ENCODE results near the gene TNFAIP6.

DNA sequence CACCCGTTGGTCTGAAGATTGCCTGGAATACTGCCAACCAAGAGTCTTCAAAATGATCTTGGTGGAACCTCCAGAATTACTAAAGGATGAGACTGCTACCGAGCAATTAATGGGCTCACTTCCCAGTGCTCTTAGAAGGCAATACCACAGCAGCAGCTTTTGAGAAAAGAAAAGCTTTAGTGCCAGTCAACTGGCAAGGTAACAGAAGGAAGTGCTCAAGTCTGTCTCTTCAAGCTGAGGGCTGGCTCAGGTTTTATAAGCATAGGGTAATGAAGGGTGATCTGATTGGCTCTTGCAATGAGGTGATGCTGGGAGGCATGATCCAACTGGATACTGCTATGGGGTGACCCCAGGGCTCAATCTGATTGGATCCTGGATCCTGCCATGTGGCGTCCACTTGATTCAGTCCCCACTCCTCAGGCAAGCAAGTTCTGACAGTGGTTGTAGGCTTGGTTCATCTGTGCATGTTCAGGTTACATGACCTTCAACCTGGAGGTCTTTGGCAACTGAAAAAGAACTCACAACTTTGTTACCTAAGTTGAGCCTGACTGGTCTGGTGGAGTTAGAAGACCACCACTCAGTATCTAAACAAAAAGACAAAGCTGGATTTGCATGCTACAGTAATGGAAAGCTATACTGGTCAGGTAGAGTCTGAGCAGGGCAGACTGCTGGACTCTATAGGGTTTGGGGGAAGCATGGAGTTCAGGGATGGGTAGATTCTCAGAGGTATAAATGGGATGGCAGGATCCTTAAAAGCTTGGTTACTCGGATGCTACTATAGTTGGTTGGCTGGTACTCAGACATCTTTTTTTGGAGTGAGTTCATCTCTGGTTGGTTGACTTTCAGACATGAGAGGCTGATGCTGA lies 38.4 kb downstream of the TNFAIP6 start:
- TF ChIP-seq, protein P1, sequence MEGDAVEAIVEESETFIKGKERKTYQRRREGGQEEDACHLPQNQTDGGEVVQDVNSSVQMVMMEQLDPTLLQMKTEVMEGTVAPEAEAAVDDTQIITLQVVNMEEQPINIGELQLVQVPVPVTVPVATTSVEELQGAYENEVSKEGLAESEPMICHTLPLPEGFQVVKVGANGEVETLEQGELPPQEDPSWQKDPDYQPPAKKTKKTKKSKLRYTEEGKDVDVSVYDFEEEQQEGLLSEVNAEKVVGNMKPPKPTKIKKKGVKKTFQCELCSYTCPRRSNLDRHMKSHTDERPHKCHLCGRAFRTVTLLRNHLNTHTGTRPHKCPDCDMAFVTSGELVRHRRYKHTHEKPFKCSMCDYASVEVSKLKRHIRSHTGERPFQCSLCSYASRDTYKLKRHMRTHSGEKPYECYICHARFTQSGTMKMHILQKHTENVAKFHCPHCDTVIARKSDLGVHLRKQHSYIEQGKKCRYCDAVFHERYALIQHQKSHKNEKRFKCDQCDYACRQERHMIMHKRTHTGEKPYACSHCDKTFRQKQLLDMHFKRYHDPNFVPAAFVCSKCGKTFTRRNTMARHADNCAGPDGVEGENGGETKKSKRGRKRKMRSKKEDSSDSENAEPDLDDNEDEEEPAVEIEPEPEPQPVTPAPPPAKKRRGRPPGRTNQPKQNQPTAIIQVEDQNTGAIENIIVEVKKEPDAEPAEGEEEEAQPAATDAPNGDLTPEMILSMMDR (IDR thresholded peaks at IDR 0.05): no peak
- no peak for TF ChIP-seq ZFX (IDR thresholded peaks at IDR 0.05; ENCODE audit: borderline replicate concordance)

Data from 22Rv1 (cell line).